Measurements from ENCODE around the gene DPPA2.
"Not testable (repeated sequence)": the region's sequence is repeated elsewhere in the genome, so short reads cannot be mapped to it uniquely, and the experiment has no call there.

DPPA2 gene, protein sequence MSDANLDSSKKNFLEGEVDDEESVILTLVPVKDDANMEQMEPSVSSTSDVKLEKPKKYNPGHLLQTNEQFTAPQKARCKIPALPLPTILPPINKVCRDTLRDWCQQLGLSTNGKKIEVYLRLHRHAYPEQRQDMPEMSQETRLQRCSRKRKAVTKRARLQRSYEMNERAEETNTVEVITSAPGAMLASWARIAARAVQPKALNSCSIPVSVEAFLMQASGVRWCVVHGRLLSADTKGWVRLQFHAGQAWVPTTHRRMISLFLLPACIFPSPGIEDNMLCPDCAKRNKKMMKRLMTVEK
- total RNA-seq = 0 reads per million in 9 experiments

- Mint-ChIP-seq H3K9me3 (no peaks in the 10 kb centered on the region), H3K36me3 (ENCODE audit: insufficient read depth) (no peaks in the 10 kb centered on the region), H3K27me3 (no peaks in the 10 kb centered on the region), H3K27ac (no peak within 1 kb of the TSS), H3K4me3 (no peak within 1 kb of the TSS), H3K4me1 (ENCODE audit: low read depth in 2 of 2) (no peaks in the 10 kb centered on the region)
- ATAC-seq (replicated peaks) (no peak), DNase-seq (no peak)
Observed at GRCh38 chr3:109316162-109316730, at the start of gene DPPA2. TSS of gene DPPA2 (minus strand) at chr3:109316517. CDS start at chr3:109314542, 1,975 bp downstream.

DNA sequence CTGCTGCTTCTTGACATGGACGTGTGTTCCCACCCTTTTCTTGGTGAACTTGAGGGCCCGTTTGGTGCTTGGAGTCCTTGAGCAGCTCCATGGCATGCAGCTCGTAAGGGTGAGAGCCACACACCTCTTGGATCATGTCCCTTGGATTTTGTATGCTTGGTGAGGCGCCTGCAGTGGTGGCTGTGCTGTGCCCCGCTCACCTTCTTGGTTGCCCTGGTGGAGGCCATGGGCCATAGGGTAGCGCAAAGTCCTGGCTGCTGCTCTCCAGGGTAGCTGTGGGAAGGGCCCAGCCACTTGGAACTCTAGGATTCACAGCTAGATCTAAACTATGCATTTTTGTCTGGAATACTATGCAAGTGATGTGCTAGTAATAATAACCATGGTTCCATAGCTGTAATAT, 47.8 kb upstream of the DPPA2 start:
- no peak overlapping the region for H3K4me3 Mint-ChIP-seq
- H3K36me3 Mint-ChIP-seq (ENCODE audit: insufficient read depth) = no peaks in the 10 kb centered on the region
- H3K4me1 Mint-ChIP-seq (ENCODE audit: low read depth in 2 of 2) = no peaks in the 10 kb centered on the region
- DNase-seq (no peak), ATAC-seq (replicated peaks) (no peak)
- H3K9me3 Mint-ChIP-seq = no peaks in the 10 kb centered on the region
- no peak overlapping the region for H3K27ac Mint-ChIP-seq
- H3K27me3 Mint-ChIP-seq = no peaks in the 10 kb centered on the region

- no peaks in the 10 kb centered on the region for H3K4me1 Mint-ChIP-seq (ENCODE audit: low read depth in 2 of 2)
- H3K9me3 Mint-ChIP-seq = no peaks in the 10 kb centered on the region
- H3K27ac Mint-ChIP-seq = no peak overlapping the region
- H3K36me3 Mint-ChIP-seq (ENCODE audit: insufficient read depth) = no peaks in the 10 kb centered on the region
- H3K4me3 Mint-ChIP-seq = no peak overlapping the region
- ATAC-seq (replicated peaks) (no peak), DNase-seq (no peak)
- no peaks in the 10 kb centered on the region for H3K27me3 Mint-ChIP-seq
Observed at GRCh38 chr3:109363634-109364033, 47.3 kb upstream of the DPPA2 start.

DNA sequence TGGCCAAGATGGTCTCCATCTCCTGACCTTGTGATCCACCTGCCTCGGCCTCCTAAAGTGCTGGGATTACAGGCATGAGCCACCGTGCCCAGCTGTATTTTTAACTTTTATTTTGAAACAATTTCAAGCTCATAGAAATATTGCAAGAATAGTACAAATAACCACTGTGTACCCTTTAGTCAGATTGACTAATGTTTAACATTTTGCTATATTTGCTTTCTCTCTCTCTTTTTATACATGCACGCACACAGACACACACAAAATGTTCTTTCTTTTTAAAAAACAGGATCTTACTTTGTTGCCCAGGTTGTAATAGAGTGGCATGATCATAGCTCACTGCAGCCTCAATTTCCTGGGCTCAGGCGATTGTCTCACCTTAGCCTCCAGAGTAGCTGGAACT, 46.5 kb upstream of the DPPA2 start:
- H3K4me3 Mint-ChIP-seq = no peak overlapping the region
- H3K27ac Mint-ChIP-seq = no peak overlapping the region
- no peaks in the 10 kb centered on the region for H3K4me1 Mint-ChIP-seq (ENCODE audit: low read depth in 2 of 2)
- no peaks in the 10 kb centered on the region for H3K9me3 Mint-ChIP-seq
- H3K36me3 Mint-ChIP-seq (ENCODE audit: insufficient read depth) = no peaks in the 10 kb centered on the region
- ATAC-seq (replicated peaks) = no peak
- no peaks in the 10 kb centered on the region for H3K27me3 Mint-ChIP-seq
- no peak for DNase-seq

GRCh38 chr3:109358809-109359208, 42.5 kb upstream of the DPPA2 start:
- H3K4me3 Mint-ChIP-seq; H3K36me3 Mint-ChIP-seq (ENCODE audit: insufficient read depth); H3K4me1 Mint-ChIP-seq (ENCODE audit: low read depth in 2 of 2); DNase-seq; H3K9me3 Mint-ChIP-seq; ATAC-seq (replicated peaks); H3K27me3 Mint-ChIP-seq; H3K27ac Mint-ChIP-seq: not testable (repeated sequence)

- DNase-seq (no peak), ATAC-seq (replicated peaks) (no peak)
- peaks cover 0 to 7% of the 10 kb centered on the region in 2 donors for H3K27me3 Mint-ChIP-seq
- H3K9me3 Mint-ChIP-seq = no peaks in the 10 kb centered on the region
- H3K27ac Mint-ChIP-seq = no peak overlapping the region
- H3K4me3 Mint-ChIP-seq = no peak overlapping the region
- no peaks in the 10 kb centered on the region for H3K36me3 Mint-ChIP-seq (ENCODE audit: insufficient read depth)
- H3K4me1 Mint-ChIP-seq (ENCODE audit: low read depth in 2 of 2) = no peaks in the 10 kb centered on the region
Observed at GRCh38 chr3:109356442-109357155, 40.3 kb upstream of the DPPA2 start.

DNA sequence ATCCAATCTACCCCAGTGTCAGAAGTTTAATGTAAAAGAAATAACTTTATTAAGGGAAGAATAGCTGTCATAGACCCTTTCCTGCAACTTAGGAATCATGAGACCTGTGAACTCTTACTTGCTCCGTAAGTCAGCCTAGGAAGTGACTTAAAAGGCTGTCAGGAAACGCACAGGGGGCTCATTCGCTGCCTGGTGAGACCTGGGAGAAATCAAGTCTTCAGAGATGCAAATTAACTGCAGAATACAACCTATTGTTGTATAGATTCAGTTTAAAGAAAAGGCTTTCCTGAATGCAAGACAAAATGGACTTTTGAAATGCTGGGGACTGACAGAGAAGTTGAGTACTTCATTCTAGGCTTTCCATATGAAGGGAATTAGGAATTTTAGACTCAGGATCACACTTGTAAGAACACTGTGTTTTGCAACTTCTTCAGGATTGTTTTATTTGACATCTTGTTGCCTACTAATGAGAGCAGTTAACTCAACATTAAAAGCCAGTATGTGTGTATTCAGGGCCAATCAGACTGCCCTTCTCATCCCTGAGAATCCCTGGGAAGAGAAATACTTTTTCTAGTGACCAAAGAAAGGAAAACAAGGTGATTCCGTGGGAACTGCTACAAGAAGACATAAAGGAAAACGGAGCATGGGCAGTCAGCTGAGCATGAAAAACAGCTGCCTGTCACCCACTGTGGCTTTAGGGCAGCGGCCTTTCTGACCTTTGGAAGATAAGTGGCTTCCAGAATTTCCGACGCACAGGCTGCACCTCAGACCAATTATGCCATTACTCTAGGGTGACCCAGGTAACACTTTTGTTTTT, 39.5 kb upstream of the DPPA2 start:
- Mint-ChIP-seq H3K36me3 (ENCODE audit: insufficient read depth) (no peaks in the 10 kb centered on the region), H3K27ac (no peak overlapping the region), H3K4me1 (ENCODE audit: low read depth in 2 of 2) (no peaks in the 10 kb centered on the region), H3K4me3 (no peak overlapping the region), H3K9me3 (no peaks in the 10 kb centered on the region), H3K27me3 (peaks cover 0 to 7% of the 10 kb centered on the region in 2 donors)
- no peak for DNase-seq
- ATAC-seq (replicated peaks) = no peak

- H3K4me1 Mint-ChIP-seq (ENCODE audit: low read depth in 2 of 2) = no peaks in the 10 kb centered on the region
- H3K27me3 Mint-ChIP-seq = peaks cover 0 to 15% of the 10 kb centered on the region in 2 donors
- no peak overlapping the region for H3K4me3 Mint-ChIP-seq
- no peak for ATAC-seq (replicated peaks)
- H3K9me3 Mint-ChIP-seq = no peaks in the 10 kb centered on the region
- H3K36me3 Mint-ChIP-seq (ENCODE audit: insufficient read depth) = no peaks in the 10 kb centered on the region
- DNase-seq = no peak
- H3K27ac Mint-ChIP-seq = no peak overlapping the region
Observed at GRCh38 chr3:109353057-109353456, 36.7 kb upstream of the DPPA2 start.

GRCh38 chr3:109351231-109351630, 34.9 kb upstream of the DPPA2 start:
- peaks cover 0 to 15% of the 10 kb centered on the region in 2 donors for H3K27me3 Mint-ChIP-seq
- no peaks in the 10 kb centered on the region for H3K4me1 Mint-ChIP-seq (ENCODE audit: low read depth in 2 of 2)
- no peak for DNase-seq
- no peak overlapping the region for H3K4me3 Mint-ChIP-seq
- no peak for ATAC-seq (replicated peaks)
- no peaks in the 10 kb centered on the region for H3K9me3 Mint-ChIP-seq
- H3K36me3 Mint-ChIP-seq (ENCODE audit: insufficient read depth) = no peaks in the 10 kb centered on the region
- no peak overlapping the region for H3K27ac Mint-ChIP-seq

DNA sequence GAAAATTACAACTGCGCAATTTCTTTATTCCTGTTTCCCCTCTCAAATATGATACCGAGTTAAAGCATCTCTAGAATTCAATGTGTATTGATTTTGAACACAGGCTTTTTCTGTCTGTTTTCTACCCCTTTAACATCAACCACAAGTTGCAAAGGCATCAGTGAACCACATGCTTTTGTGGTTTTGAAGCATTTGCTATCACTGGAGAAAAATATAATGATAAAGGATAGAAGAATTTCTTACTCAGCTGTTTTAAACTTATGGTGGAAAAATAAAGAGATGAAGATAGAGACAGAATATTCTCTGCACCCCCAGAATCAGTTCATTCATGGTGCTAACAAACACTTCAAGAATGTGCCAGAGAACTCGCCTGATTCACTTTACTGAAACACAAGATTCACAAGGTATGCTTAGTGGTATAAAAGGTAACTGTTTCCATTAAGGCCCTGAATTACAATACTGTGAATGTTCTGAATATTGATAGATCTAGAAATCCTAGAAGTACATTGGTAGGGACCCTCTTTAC, 30.5 kb upstream of the DPPA2 start:
- no peak overlapping the region for H3K27ac Mint-ChIP-seq
- no peak for DNase-seq
- H3K9me3 Mint-ChIP-seq = peaks cover 0 to 2% of the 10 kb centered on the region in 2 donors
- no peak overlapping the region for H3K4me3 Mint-ChIP-seq
- H3K36me3 Mint-ChIP-seq (ENCODE audit: insufficient read depth) = no peaks in the 10 kb centered on the region
- ATAC-seq (replicated peaks) = no peak
- H3K4me1 Mint-ChIP-seq (ENCODE audit: low read depth in 2 of 2) = no peaks in the 10 kb centered on the region
- H3K27me3 Mint-ChIP-seq = peaks cover 0 to 16% of the 10 kb centered on the region in 2 donors

- no peak overlapping the region for H3K27ac Mint-ChIP-seq
- no peak for DNase-seq
- no peak overlapping the region for H3K4me3 Mint-ChIP-seq
- ATAC-seq (replicated peaks) = no peak
- peaks cover 0 to 2% of the 10 kb centered on the region in 2 donors for H3K9me3 Mint-ChIP-seq
- no peaks in the 10 kb centered on the region for H3K4me1 Mint-ChIP-seq (ENCODE audit: low read depth in 2 of 2)
- H3K36me3 Mint-ChIP-seq (ENCODE audit: insufficient read depth) = no peaks in the 10 kb centered on the region
- H3K27me3 Mint-ChIP-seq = peaks cover 0 to 15% of the 10 kb centered on the region in 2 donors
Observed at GRCh38 chr3:109346099-109346498, 29.8 kb upstream of the DPPA2 start.

DNA sequence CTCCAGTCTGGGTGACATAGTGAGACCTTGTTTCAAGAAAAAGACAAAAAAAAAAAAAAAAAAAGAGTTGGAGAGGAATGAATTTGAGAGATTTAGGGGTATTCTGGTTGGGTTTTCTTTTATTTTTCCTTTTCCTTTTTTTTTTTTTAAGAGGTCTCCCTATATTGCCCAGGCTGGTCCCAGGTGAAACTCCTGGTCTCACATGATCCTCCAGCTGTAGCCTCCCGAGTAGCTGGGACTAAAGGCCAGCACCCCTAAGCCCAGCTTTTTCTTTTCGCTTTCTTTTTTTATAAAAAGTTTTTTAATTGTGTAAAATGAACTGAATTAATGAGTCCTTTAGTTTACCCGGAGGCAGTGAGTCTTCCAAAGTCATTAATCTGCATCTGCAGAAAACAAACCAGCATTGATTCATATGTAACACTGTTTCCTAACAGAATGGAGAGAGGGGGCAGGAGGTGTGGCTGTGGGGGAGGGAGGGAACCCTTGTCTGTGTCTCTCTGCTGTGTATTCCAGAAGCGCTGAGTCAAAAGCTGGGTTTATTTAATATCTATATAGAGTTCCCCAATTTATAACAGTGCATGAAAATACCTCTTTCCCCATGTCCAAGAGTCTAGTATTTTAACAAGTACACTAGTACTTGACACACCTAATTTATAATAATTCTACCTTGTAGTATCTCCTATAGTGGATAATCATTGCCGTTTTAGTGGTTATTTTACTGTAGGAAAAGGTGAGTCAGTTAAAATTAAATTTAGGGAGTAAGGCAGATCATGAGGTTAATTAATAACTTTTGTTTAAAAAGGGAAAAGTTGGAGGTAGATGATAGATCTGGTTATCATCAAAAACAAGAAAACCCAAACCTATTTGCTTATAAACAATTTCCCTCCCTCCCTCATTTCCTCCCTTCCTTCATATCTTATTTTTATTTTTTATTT, 23.7 kb upstream of the DPPA2 start:
- ATAC-seq (replicated peaks) = no peak
- no peak for DNase-seq
- Mint-ChIP-seq H3K27me3 (peaks cover 18 to 36% of the 10 kb centered on the region in 2 donors), H3K36me3 (ENCODE audit: insufficient read depth) (no peaks in the 10 kb centered on the region), H3K27ac (no peak overlapping the region), H3K9me3 (peaks cover 0 to 2% of the 10 kb centered on the region in 2 donors), H3K4me3 (no peak overlapping the region), H3K4me1 (ENCODE audit: low read depth in 2 of 2) (peaks cover 3 to 10% of the 10 kb centered on the region in 2 donors)
